BE2C (cell line): ENCODE measurements around the gene SYNRG.
"Not testable (repeated sequence)": the region's sequence is repeated elsewhere in the genome, so short reads cannot be mapped to it uniquely, and the experiment has no call there.

ENCODE experiments used
- DNase-seq: peaks from one replicate; pipeline ENCODE4 v3.0.0-alpha.2; 2020
- H3K27me3 ChIP-seq: fragments of 250-450 bp; sonication (Bioruptor Pico); 2 replicates; pipeline ENCODE4 v1.5.1; 2020; ENCODE audit warnings: mild to moderate bottlenecking
- H3K36me3 ChIP-seq: fragments of 250-450 bp; sonication (Bioruptor Pico); 2 replicates; pipeline ENCODE4 v1.5.1; 2020; ENCODE audit warnings: mild to moderate bottlenecking
- H3K4me1 ChIP-seq: fragments of 250-450 bp; sonication (Bioruptor Pico); 2 replicates; pipeline ENCODE4 v1.5.1; 2020
- H3K4me3 ChIP-seq: 2 replicates; pipeline ENCODE4 v1.5.1; 2011; ENCODE audit warnings: low read depth, low read length
- H3K9me3 ChIP-seq: fragments of 250-450 bp; sonication (Bioruptor Pico); 2 replicates; pipeline ENCODE4 v1.5.1; 2020
- CTCF ChIP-seq: IDR thresholded peaks from 2 replicates; pipeline ENCODE4 v1.5.1; 2012; ENCODE audit warnings: mild to moderate bottlenecking, low read depth, low read length

The SYNRG gene

GRCh38 chr17:37517881-37518280 is 91.3 kb downstream of the SYNRG start:
- Histone ChIP-seq H3K27me3 (no peaks in the 10 kb centered on the region), H3K4me1 (no peaks in the 10 kb centered on the region), H3K4me3 (no peak overlapping the region), H3K9me3 (no peaks in the 10 kb centered on the region), H3K36me3 (peaks cover 41% of the 10 kb centered on the region)
- no peak for TF ChIP-seq CTCF
- DNase-seq, result no peak

- no peak for TF ChIP-seq CTCF
- DNase-seq, result no peak
- no peaks in the 10 kb centered on the region for H3K4me1 ChIP-seq
- peaks cover 41% of the 10 kb centered on the region for H3K36me3 ChIP-seq
- H3K9me3 ChIP-seq, result no peaks in the 10 kb centered on the region
- no peaks in the 10 kb centered on the region for H3K27me3 ChIP-seq
- no peak overlapping the region for H3K4me3 ChIP-seq
These were observed 93.1 kb downstream of the SYNRG start for GRCh38 chr17:37516127-37516571.

GRCh38 chr17:37513711-37514110 is 95.5 kb downstream of the SYNRG start:
- no peak for TF ChIP-seq CTCF
- Histone ChIP-seq H3K4me1 (no peaks in the 10 kb centered on the region), H3K27me3 (no peaks in the 10 kb centered on the region), H3K9me3 (no peaks in the 10 kb centered on the region), H3K4me3 (no peak overlapping the region), H3K36me3 (peaks cover 29% of the 10 kb centered on the region)
- DNase-seq, result no peak

GRCh38 chr17:37512442-37513068 is 96.7 kb downstream of the SYNRG start:
- TF ChIP-seq CTCF, result no peak
- no peak for DNase-seq
- Histone ChIP-seq H3K36me3 (peaks cover 18% of the 10 kb centered on the region), H3K4me1 (no peaks in the 10 kb centered on the region), H3K4me3 (no peak overlapping the region), H3K9me3 (no peaks in the 10 kb centered on the region), H3K27me3 (no peaks in the 10 kb centered on the region)

DNA sequence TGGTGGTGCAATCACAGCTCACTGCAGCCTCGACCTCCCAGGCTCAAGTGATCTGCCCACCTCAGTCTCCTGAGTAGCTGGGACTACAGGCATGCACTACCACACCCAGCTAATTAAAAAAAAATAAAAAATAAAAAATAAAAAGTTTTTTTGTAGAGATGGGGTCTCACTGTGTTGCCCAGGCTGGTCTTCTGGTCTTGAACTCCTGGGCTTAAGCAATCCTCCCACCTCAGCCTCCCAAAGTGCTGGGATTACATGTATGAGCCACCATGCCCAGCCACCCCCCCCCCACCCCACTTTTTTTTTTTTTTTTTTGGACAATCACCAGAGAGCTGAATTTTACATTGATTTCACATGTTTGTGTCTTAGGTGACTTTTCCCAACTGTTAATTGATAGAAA is 97.6 kb downstream of the SYNRG start:
- DNase-seq, H3K4me1 ChIP-seq, H3K4me3 ChIP-seq, H3K9me3 ChIP-seq, H3K27me3 ChIP-seq: not testable (repeated sequence)
- H3K36me3 ChIP-seq, result peaks cover 14% of the 10 kb centered on the region

DNA sequence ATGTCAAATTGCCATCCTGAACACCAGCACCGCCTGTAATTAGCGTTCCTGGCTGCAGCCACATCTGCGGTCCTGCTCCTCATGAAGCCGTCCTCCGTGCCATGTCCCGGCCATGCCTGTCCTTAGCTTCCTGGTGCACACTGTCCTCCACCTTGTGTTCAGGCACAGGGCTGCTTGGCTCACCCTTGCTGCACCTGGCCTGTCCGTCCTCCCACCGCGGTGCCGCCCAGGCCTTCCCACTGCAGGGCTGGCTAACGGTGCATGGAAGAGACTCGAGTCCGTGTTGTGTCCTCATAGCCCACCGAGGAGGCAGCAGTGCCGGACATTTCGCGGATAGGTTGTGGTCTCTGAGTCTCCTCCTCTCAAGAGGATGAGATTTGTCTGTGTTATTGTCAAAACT is 99.2 kb downstream of the SYNRG start:
- no peaks in the 10 kb centered on the region for H3K4me1 ChIP-seq
- H3K27me3 ChIP-seq, result no peaks in the 10 kb centered on the region
- peaks cover 8% of the 10 kb centered on the region for H3K36me3 ChIP-seq
- H3K9me3 ChIP-seq, result no peaks in the 10 kb centered on the region
- no peak for DNase-seq
- no peak overlapping the region for H3K4me3 ChIP-seq
- no peak for TF ChIP-seq CTCF
